Measurements from ENCODE around the gene DDR2.

DNA sequence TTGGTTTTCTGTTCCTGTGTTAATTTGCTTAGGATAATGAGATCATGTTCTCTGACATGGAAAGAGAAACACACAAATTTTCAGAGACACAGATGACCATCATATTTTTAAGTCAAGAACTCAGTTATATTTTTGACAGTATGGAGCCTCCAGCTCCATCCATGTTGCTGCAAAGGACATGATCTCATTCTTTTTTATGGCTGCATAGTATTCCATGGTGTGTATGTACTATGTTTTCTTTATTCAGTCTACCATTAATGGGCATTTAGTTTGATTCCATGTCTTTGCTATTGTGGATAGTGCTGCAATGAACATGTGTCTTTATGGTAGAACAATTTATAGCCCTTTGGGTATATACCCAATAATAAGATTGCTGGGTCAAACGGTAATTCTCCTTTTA lies 47.0 kb downstream of the DDR2 start:
- TF ChIP-seq, protein P1, sequence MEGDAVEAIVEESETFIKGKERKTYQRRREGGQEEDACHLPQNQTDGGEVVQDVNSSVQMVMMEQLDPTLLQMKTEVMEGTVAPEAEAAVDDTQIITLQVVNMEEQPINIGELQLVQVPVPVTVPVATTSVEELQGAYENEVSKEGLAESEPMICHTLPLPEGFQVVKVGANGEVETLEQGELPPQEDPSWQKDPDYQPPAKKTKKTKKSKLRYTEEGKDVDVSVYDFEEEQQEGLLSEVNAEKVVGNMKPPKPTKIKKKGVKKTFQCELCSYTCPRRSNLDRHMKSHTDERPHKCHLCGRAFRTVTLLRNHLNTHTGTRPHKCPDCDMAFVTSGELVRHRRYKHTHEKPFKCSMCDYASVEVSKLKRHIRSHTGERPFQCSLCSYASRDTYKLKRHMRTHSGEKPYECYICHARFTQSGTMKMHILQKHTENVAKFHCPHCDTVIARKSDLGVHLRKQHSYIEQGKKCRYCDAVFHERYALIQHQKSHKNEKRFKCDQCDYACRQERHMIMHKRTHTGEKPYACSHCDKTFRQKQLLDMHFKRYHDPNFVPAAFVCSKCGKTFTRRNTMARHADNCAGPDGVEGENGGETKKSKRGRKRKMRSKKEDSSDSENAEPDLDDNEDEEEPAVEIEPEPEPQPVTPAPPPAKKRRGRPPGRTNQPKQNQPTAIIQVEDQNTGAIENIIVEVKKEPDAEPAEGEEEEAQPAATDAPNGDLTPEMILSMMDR (IDR thresholded peaks at IDR 0.05), result no peak
- TF ChIP-seq EP300 (IDR thresholded peaks at IDR 0.05) (no peak), POLR2A (IDR thresholded peaks at IDR 0.05) (no peak)
